ENCODE results near the gene OR5T2.

DNA sequence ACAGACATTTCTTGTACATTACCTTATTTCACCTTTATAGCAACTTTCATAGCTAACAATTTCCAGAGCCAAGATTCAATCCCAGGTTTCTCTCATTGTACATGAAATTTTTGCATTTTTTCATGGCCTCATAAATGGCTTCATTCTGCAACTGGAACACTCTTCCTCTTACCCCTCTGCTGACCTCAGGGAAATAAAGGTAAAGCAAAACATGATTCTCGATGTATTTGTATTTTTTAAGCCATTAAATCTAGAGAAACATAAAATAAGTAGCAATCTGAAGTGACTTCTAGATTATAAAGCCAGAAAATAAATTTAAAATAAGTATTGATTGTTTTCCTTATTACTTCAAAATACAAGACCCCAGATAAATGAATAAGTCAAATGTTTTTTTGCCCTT is at the start of gene OR5T2:
- TF ChIP-seq CTCF (IDR thresholded peaks at IDR 0.05) (no peak), POLR2A (IDR thresholded peaks at IDR 0.05) (no peak)
